SK-N-SH (cell line): ENCODE measurements around the gene PRIMPOL.

Experiments used
- CHD2 ChIP-seq: fragments of 150-350 bp; IDR thresholded peaks from 2 replicates; pipeline ENCODE4 v1.6.1; 2018; ENCODE audit warnings: low read length; ENCODE audit not compliant: partially characterized antibody
- CTCF ChIP-seq: fragments of 200-600 bp; sonication (generic); IDR thresholded peaks from 2 replicates; pipeline ENCODE4 v1.6.1; 2017; ENCODE audit warnings: antibody characterized with exemption, mild to moderate bottlenecking, moderate library complexity
- ELF1 ChIP-seq: IDR thresholded peaks from 2 replicates; pipeline ENCODE4 v1.4.0; 2012
- EP300 ChIP-seq, 2 experiments: IDR thresholded peaks; 2 replicates each; pipeline versions ENCODE4 v1.4.0 to v1.6.1; 2012; ENCODE audit warnings: borderline replicate concordance in 1 of 2, low read depth in 1 of 2, low read length in 1 of 2
- JUND ChIP-seq: IDR thresholded peaks from 2 replicates; pipeline ENCODE4 v1.4.0; 2012
- NFIC ChIP-seq: IDR thresholded peaks from 2 replicates; pipeline ENCODE4 v1.4.0; 2012; ENCODE audit warnings: borderline replicate concordance
- NRF1 ChIP-seq: IDR thresholded peaks from 2 replicates; pipeline ENCODE4 v1.6.1; 2012; ENCODE audit warnings: low read depth, mild to moderate bottlenecking, low read length
- PBX3 ChIP-seq: IDR thresholded peaks from 2 replicates; pipeline ENCODE4; 2012
- RFX5 ChIP-seq: IDR thresholded peaks from 2 replicates; pipeline ENCODE4 v1.6.1; 2012; ENCODE audit warnings: mild to moderate bottlenecking, improper control_type of control experiment, low read length
- SMC3 ChIP-seq: IDR thresholded peaks from 2 replicates; pipeline ENCODE4 v1.6.1; 2012; ENCODE audit warnings: low read depth, low read length, improper control_type of control experiment
- TAF1 ChIP-seq: IDR thresholded peaks from 2 replicates; pipeline ENCODE4 v1.6.1; 2012; ENCODE audit warnings: low read depth, mild to moderate bottlenecking, low read length, moderate library complexity, borderline replicate concordance
- TCF12 ChIP-seq: IDR thresholded peaks from 2 replicates; pipeline ENCODE4 v1.4.0; 2012
- TEAD4 ChIP-seq: IDR thresholded peaks from 2 replicates; pipeline ENCODE4 v1.4.0; 2012; ENCODE audit warnings: mild to moderate bottlenecking, borderline replicate concordance; ENCODE audit not compliant: insufficient read depth
- USF1 ChIP-seq: IDR thresholded peaks from 2 replicates; pipeline ENCODE4 v1.4.0; 2012; ENCODE audit warnings: low read depth, borderline replicate concordance

GRCh38 chr4:184743650-184744049, 94.1 kb downstream of the PRIMPOL start:
- TF ChIP-seq CTCF = no peak
- TF ChIP-seq NRF1 = no peak
- no peak for TF ChIP-seq RFX5
- no peak for TF ChIP-seq TCF12
- TF ChIP-seq EP300 (IDR thresholded peaks at IDR 0.05; ENCODE audit: borderline replicate concordance in 1 of 2, low read depth in 1 of 2, low read length in 1 of 2) = no peak
- TF ChIP-seq CHD2 = no peak
- no peak for TF ChIP-seq SMC3
- TF ChIP-seq NFIC = no peak
- TF ChIP-seq TAF1 = no peak
- TF ChIP-seq ELF1 = no peak
- TF ChIP-seq USF1 = no peak
- TF ChIP-seq JUND = no peak
- no peak for TF ChIP-seq TEAD4
- no peak for TF ChIP-seq PBX3
